Nephron progenitor cell (in vitro differentiated cells): Measurements from ENCODE around the gene FUT3.
"Not testable (repeated sequence)": the region's sequence is repeated elsewhere in the genome, so short reads cannot be mapped to it uniquely, and the experiment has no call there.

Experiments used
- DNase-seq: peaks from one replicate; pipeline ENCODE4 v3.0.0; 2021
- H3K27ac Mint-ChIP-seq: 2 replicates; pipeline ENCODE4 v1.8.0; 2021; ENCODE audit warnings: mild to moderate bottlenecking, moderate library complexity, mixed read lengths
- H3K27me3 Mint-ChIP-seq: 2 replicates; pipeline ENCODE4 v1.8.0; 2021; ENCODE audit warnings: mild to moderate bottlenecking, low read depth, mixed read lengths; ENCODE audit not compliant: poor library complexity
- H3K36me3 Mint-ChIP-seq: 2 replicates; pipeline ENCODE4 v1.8.0; 2021; ENCODE audit warnings: low read depth, mixed read lengths
- H3K4me1 Mint-ChIP-seq: 2 replicates; pipeline ENCODE4 v1.8.0; 2021; ENCODE audit warnings: mixed read lengths
- H3K4me3 Mint-ChIP-seq: 2 replicates; pipeline ENCODE4 v1.8.0; 2021; ENCODE audit warnings: mild to moderate bottlenecking, moderate library complexity, mixed read lengths
- H3K9me3 Mint-ChIP-seq: 2 replicates; pipeline ENCODE4 v1.8.0; 2021; ENCODE audit warnings: mild to moderate bottlenecking, moderate library complexity, mixed read lengths
- CTCF ChIP-seq: fragments of 200-600 bp; sonication (generic); IDR thresholded peaks from 2 replicates; pipeline ENCODE4 v1.5.0; 2021; ENCODE audit warnings: antibody characterized with exemption

Gene FUT3

GRCh38 chr19:5864013-5864720 is 12.9 kb upstream of the FUT3 start:
- H3K4me1 Mint-ChIP-seq: peaks cover 36% of the 10 kb centered on the region
- no peak for DNase-seq
- no peak for TF ChIP-seq CTCF
- H3K36me3 Mint-ChIP-seq: no peaks in the 10 kb centered on the region
- no peak overlapping the region for H3K27ac Mint-ChIP-seq
- H3K27me3 Mint-ChIP-seq: peaks cover 16% of the 10 kb centered on the region
- no peak overlapping the region for H3K4me3 Mint-ChIP-seq
- no peaks in the 10 kb centered on the region for H3K9me3 Mint-ChIP-seq

- Mint-ChIP-seq H3K4me1 (peaks cover 34% of the 10 kb centered on the region), H3K36me3 (no peaks in the 10 kb centered on the region), H3K27me3 (peaks cover 16% of the 10 kb centered on the region), H3K27ac (peak overlapping the region; percentile 72), H3K4me3 (no peak overlapping the region), H3K9me3 (no peaks in the 10 kb centered on the region)
- DNase-seq: no peak
- TF ChIP-seq CTCF: no peak
Measured at GRCh38 chr19:5863030-5863665, 11.9 kb upstream of the FUT3 start.

- no peak overlapping the region for H3K27ac Mint-ChIP-seq
- no peak for TF ChIP-seq CTCF
- H3K4me1 Mint-ChIP-seq: peaks cover 30% of the 10 kb centered on the region
- DNase-seq: no peak
- no peaks in the 10 kb centered on the region for H3K36me3 Mint-ChIP-seq
- no peak overlapping the region for H3K4me3 Mint-ChIP-seq
- H3K27me3 Mint-ChIP-seq: peaks cover 13% of the 10 kb centered on the region
- no peaks in the 10 kb centered on the region for H3K9me3 Mint-ChIP-seq
Measured at GRCh38 chr19:5857203-5858081, 6.2 kb upstream of the FUT3 start.

GRCh38 chr19:5855151-5855550 is 3.9 kb upstream of the FUT3 start:
- not testable (repeated sequence) for H3K27me3 Mint-ChIP-seq, H3K4me3 Mint-ChIP-seq, DNase-seq, H3K27ac Mint-ChIP-seq, H3K9me3 Mint-ChIP-seq, H3K36me3 Mint-ChIP-seq
- peaks cover 26% of the 10 kb centered on the region for H3K4me1 Mint-ChIP-seq

GRCh38 chr19:5854121-5854520 is 2.9 kb upstream of the FUT3 start:
- H3K27ac Mint-ChIP-seq, DNase-seq, H3K4me3 Mint-ChIP-seq, H3K27me3 Mint-ChIP-seq, H3K36me3 Mint-ChIP-seq, H3K9me3 Mint-ChIP-seq: not testable (repeated sequence)
- H3K4me1 Mint-ChIP-seq: peaks cover 23% of the 10 kb centered on the region

- TF ChIP-seq CTCF: no peak
- no peak for DNase-seq
- Mint-ChIP-seq H3K9me3 (no peaks in the 10 kb centered on the region), H3K4me3 (no peak overlapping the region), H3K27me3 (peaks cover 5% of the 10 kb centered on the region), H3K36me3 (no peaks in the 10 kb centered on the region), H3K27ac (peak overlapping the region; percentile 30), H3K4me1 (peaks cover 23% of the 10 kb centered on the region)
Measured at GRCh38 chr19:5850743-5851293, 431 bp downstream of the FUT3 start.
